SK-N-SH (cell line): ENCODE measurements around the gene APOM.

Experiments
- CHD2 ChIP-seq: fragments of 150-350 bp; IDR thresholded peaks from 2 replicates; pipeline ENCODE4 v1.6.1; 2018; ENCODE audit warnings: low read length; ENCODE audit not compliant: partially characterized antibody
- EZH2phosphoT487 ChIP-seq: fragments of 200-600 bp; sonication (generic); IDR thresholded peaks from 2 replicates; pipeline ENCODE4 v1.6.1; 2017; ENCODE audit warnings: low read depth, mixed run types, mild to moderate bottlenecking, antibody characterized with exemption, moderate library complexity, borderline replicate concordance
- GATA2 ChIP-seq: sonication (generic); formaldehyde crosslinking; IDR thresholded peaks from 2 replicates; pipeline ENCODE4 v1.5.0; 2020; ENCODE audit warnings: mild to moderate bottlenecking, missing genetic modification reagents
- JUND ChIP-seq: IDR thresholded peaks from 2 replicates; pipeline ENCODE4 v1.4.0; 2012
- MXI1 ChIP-seq: IDR thresholded peaks from 2 replicates; pipeline ENCODE4 v1.6.1; 2012; ENCODE audit warnings: mild to moderate bottlenecking, low read depth, low read length, improper control_type of control experiment
- POLR2AphosphoS5 ChIP-seq: IDR thresholded peaks from 2 replicates; pipeline ENCODE4 v1.6.1; 2012; ENCODE audit warnings: low read depth, low read length
- YY1 ChIP-seq: IDR thresholded peaks from 2 replicates; pipeline ENCODE4 v1.4.0; 2012; ENCODE audit warnings: low read depth, mild to moderate bottlenecking
- TF ChIP-seq, protein P1 (sequence below): fragments of 200-600 bp; sonication (generic); IDR thresholded peaks from 2 replicates; pipeline ENCODE4 v1.6.1; 2017; ENCODE audit warnings: antibody characterized with exemption, mild to moderate bottlenecking, moderate library complexity

DNA sequence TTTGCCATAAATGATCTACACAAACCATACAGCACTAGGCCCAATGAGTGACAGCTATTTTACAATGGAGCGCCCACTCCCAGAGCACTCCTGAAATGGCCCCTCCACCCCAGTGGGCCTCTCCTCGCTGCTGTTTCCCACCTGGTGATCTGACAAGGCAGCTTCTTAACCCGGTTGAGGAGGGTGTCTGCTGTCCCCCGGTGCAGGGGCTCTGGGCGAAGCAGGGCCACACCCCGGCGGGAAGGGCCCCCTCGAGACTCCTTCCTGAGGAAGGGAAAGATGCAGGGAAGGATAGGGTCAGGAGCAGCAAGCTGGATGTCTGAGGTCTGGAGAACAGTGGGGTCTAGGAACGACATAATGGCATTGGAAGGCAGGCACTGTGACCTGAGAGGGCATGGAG, 37.2 kb downstream of the APOM start:
- TF ChIP-seq CHD2 (no peak), JUND (no peak), MXI1 (no peak), GATA2 (CRISPR knock-in tag) (no peak), EZH2phosphoT487 (no peak), POLR2AphosphoS5 (no peak), YY1 (no peak)
- TF ChIP-seq, protein P1, sequence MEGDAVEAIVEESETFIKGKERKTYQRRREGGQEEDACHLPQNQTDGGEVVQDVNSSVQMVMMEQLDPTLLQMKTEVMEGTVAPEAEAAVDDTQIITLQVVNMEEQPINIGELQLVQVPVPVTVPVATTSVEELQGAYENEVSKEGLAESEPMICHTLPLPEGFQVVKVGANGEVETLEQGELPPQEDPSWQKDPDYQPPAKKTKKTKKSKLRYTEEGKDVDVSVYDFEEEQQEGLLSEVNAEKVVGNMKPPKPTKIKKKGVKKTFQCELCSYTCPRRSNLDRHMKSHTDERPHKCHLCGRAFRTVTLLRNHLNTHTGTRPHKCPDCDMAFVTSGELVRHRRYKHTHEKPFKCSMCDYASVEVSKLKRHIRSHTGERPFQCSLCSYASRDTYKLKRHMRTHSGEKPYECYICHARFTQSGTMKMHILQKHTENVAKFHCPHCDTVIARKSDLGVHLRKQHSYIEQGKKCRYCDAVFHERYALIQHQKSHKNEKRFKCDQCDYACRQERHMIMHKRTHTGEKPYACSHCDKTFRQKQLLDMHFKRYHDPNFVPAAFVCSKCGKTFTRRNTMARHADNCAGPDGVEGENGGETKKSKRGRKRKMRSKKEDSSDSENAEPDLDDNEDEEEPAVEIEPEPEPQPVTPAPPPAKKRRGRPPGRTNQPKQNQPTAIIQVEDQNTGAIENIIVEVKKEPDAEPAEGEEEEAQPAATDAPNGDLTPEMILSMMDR = no peak
